H9 (cell line): ENCODE measurements around the gene CYSLTR2. TPM values are rescaled to one million over a fixed set of nuclear protein-coding genes. Genes with fewer than 3 reads are reported as not detected.

Experiments
- DNase-seq: peaks from one replicate; pipeline ENCODE4 v3.0.0-alpha.2; 2017
- H2AFZ ChIP-seq: one replicate; pipeline ENCODE4 v1.6.1; 2013; ENCODE audit warnings: mild to moderate bottlenecking, low read length, control low read depth, moderate library complexity
- H2AK5ac ChIP-seq: 2 replicates; pipeline ENCODE4 v1.6.1; 2013; ENCODE audit warnings: low read length, control low read depth, mixed read lengths; ENCODE audit not compliant: insufficient read length
- H2BK120ac ChIP-seq: one replicate; pipeline ENCODE4 v1.6.1; 2013; ENCODE audit warnings: low read depth, mild to moderate bottlenecking, low read length, control low read depth, inconsistent platforms; ENCODE audit not compliant: poor library complexity, severe bottlenecking
- H2BK12ac ChIP-seq: 2 replicates; pipeline ENCODE4 v1.6.1; 2013; ENCODE audit warnings: low read length, control low read depth, mixed read lengths, low read depth; ENCODE audit not compliant: insufficient read length
- H2BK15ac ChIP-seq: 2 replicates; pipeline ENCODE4 v1.6.1; 2013; ENCODE audit warnings: low read depth, low read length, control low read depth
- H2BK20ac ChIP-seq: one replicate; pipeline ENCODE4 v1.6.1; 2013; ENCODE audit warnings: low read depth, mild to moderate bottlenecking, low read length, control low read depth, inconsistent platforms; ENCODE audit not compliant: poor library complexity, severe bottlenecking
- H2BK5ac ChIP-seq: 2 replicates; pipeline ENCODE4 v1.6.1; 2013; ENCODE audit warnings: low read length, control low read depth, mixed read lengths; ENCODE audit not compliant: insufficient read length
- H3K14ac ChIP-seq: 2 replicates; pipeline ENCODE4 v1.6.1; 2013; ENCODE audit warnings: low read length, control low read depth; ENCODE audit not compliant: insufficient read depth
- H3K18ac ChIP-seq: 2 replicates; pipeline ENCODE4 v1.6.1; 2013; ENCODE audit warnings: low read depth, mild to moderate bottlenecking, mixed read lengths, low read length, control low read depth; ENCODE audit not compliant: insufficient read length
- H3K23ac ChIP-seq: 2 replicates; pipeline ENCODE4 v1.6.1; 2013; ENCODE audit warnings: low read length, control low read depth, mixed read lengths, low read depth; ENCODE audit not compliant: insufficient read length
- H3K23me2 ChIP-seq: 2 replicates; pipeline ENCODE4 v1.6.1; 2013; ENCODE audit warnings: low read depth, mild to moderate bottlenecking, mixed read lengths, low read length, control low read depth; ENCODE audit not compliant: insufficient read length, poor library complexity, severe bottlenecking
- H3K27ac ChIP-seq: 2 replicates; pipeline ENCODE4 v1.5.1; 2013; ENCODE audit warnings: low read length, control low read depth, mixed read lengths, low read depth; ENCODE audit not compliant: insufficient read length
- H3K27me3 ChIP-seq: 2 replicates; pipeline ENCODE4 v1.6.1; 2013; ENCODE audit warnings: low read length, control low read depth, inconsistent platforms; ENCODE audit not compliant: insufficient read depth
- H3K4ac ChIP-seq: 2 replicates; pipeline ENCODE4 v1.6.1; 2013; ENCODE audit warnings: low read depth, mild to moderate bottlenecking, control low read depth, inconsistent platforms, low read length, moderate library complexity
- H3K4me1 ChIP-seq: 2 replicates; pipeline ENCODE4 v1.6.1; 2013; ENCODE audit warnings: low read length, control low read depth, inconsistent platforms; ENCODE audit not compliant: insufficient read depth
- H3K4me2 ChIP-seq: 2 replicates; pipeline ENCODE4 v1.6.1; 2013; ENCODE audit warnings: low read length, control low read depth, mixed read lengths; ENCODE audit not compliant: insufficient read length, insufficient read depth
- H3K56ac ChIP-seq: 2 replicates; pipeline ENCODE4 v1.6.1; 2013; ENCODE audit warnings: low read depth, mild to moderate bottlenecking, mixed read lengths, low read length, control low read depth; ENCODE audit not compliant: insufficient read length
- H3K79me1 ChIP-seq: 2 replicates; pipeline ENCODE4 v1.6.1; 2013; ENCODE audit warnings: low read depth, mild to moderate bottlenecking, moderate library complexity, low read length, control low read depth, inconsistent platforms; ENCODE audit not compliant: insufficient read depth, poor library complexity, severe bottlenecking
- H3K79me2 ChIP-seq: 2 replicates; pipeline ENCODE4 v1.6.1; 2013; ENCODE audit warnings: low read length, control low read depth, inconsistent platforms; ENCODE audit not compliant: insufficient read depth
- H3K9ac ChIP-seq: 2 replicates; pipeline ENCODE4 v1.6.1; 2013; ENCODE audit warnings: low read length, control low read depth, mixed read lengths; ENCODE audit not compliant: insufficient read length; ENCODE audit errors: extremely low read depth
- H3K9me3 ChIP-seq: one replicate; pipeline ENCODE4 v1.6.1; 2013; ENCODE audit warnings: low read depth, low read length, inconsistent platforms; ENCODE audit not compliant: control insufficient read depth
- H3T11ph ChIP-seq: one replicate; pipeline ENCODE4 v1.6.1; 2013; ENCODE audit warnings: mild to moderate bottlenecking, low read length, control low read depth, inconsistent platforms
- H4K20me1 ChIP-seq: one replicate; pipeline ENCODE4 v1.6.1; 2013; ENCODE audit not compliant: control insufficient read depth, insufficient read length, insufficient read depth
- H4K5ac ChIP-seq: 2 replicates; pipeline ENCODE4 v1.6.1; 2013; ENCODE audit warnings: low read depth, mild to moderate bottlenecking, mixed read lengths, low read length, control low read depth; ENCODE audit not compliant: insufficient read length
- H4K8ac ChIP-seq: replicated peaks from 2 replicates; pipeline ENCODE4 v1.6.1; 2013; ENCODE audit warnings: low read length, control low read depth, mixed read lengths, low read depth; ENCODE audit not compliant: insufficient read length
- H4K91ac ChIP-seq: 2 replicates; pipeline ENCODE4 v1.6.1; 2013; ENCODE audit warnings: low read depth, mild to moderate bottlenecking, moderate library complexity, mixed read lengths, low read length, control low read depth; ENCODE audit not compliant: insufficient read length
- H3K27ac Mint-ChIP-seq, 3 experiments: 2 replicates in 2 of 3; 3 replicates in 1 of 3; pipeline ENCODE4 v1.8.0; 2020 to 2021; ENCODE audit warnings: mixed read lengths in 3 of 3, mild to moderate bottlenecking in 1 of 3, moderate library complexity in 1 of 3
- H3K27me3 Mint-ChIP-seq: 2 replicates; pipeline ENCODE4 v1.8.0; 2021; ENCODE audit warnings: low read depth, mild to moderate bottlenecking, moderate library complexity, mixed read lengths
- H3K36me3 Mint-ChIP-seq, 3 experiments: 2 replicates in 2 of 3; 3 replicates in 1 of 3; pipeline ENCODE4 v1.8.0; 2020 to 2021; ENCODE audit warnings: low read depth in 3 of 3, mixed read lengths in 3 of 3; ENCODE audit not compliant: insufficient read depth in 1 of 3
- H3K4me1 Mint-ChIP-seq, 2 experiments: 2 replicates each; pipeline ENCODE4 v1.8.0; 2020; ENCODE audit warnings: mixed read lengths in 2 of 2
- H3K4me3 Mint-ChIP-seq, 2 experiments: 2 replicates in 1 of 2; 3 replicates in 1 of 2; pipeline ENCODE4 v1.8.0; 2020 to 2021; ENCODE audit warnings: mild to moderate bottlenecking in 2 of 2, mixed read lengths in 2 of 2, moderate library complexity in 1 of 2
- H3K9me3 Mint-ChIP-seq, 2 experiments: 2 replicates in 1 of 2; 3 replicates in 1 of 2; pipeline ENCODE4 v1.8.0; 2020; ENCODE audit warnings: mild to moderate bottlenecking in 2 of 2, mixed read lengths in 2 of 2, moderate library complexity in 1 of 2
- CTCF ChIP-seq: fragments of 200-600 bp; sonication (generic); conservative IDR thresholded peaks from 3 replicates; pipeline ENCODE4 v1.8.0; 2021; ENCODE audit warnings: antibody characterized with exemption, mild to moderate bottlenecking
- WGBS: extraction: QIAGEN DNeasy Blood & Tissue Kit; methylation state at CpG from one replicate; pipeline ENCODE4 v1.1.7; 2013; ENCODE audit warnings: missing lambda C conversion rate, low lambda C conversion rate, mixed read lengths; ENCODE audit not compliant: insufficient read length; ENCODE audit errors: extremely low coverage; 5-methylcytosine and 5-hydroxymethylcytosine counted together
- total RNA-seq: library from RNA; stranded (reverse); gene quantifications from 2 replicates; pipeline ENCODE4 v1.2.1, GENCODE V29; 2021

Gene CYSLTR2
- total RNA-seq, 1 experiment from 2014 or later: not detected

GRCh38 chr13:48645845-48646244 is 7.9 kb upstream of the CYSLTR2 start:
- Histone ChIP-seq H3T11ph (no peak overlapping the region), H3K4me1 (no peaks in the 10 kb centered on the region), H3K56ac (no peak overlapping the region), H4K20me1 (no peaks in the 10 kb centered on the region), H3K23me2 (no peaks in the 10 kb centered on the region), H4K5ac (no peak overlapping the region), H3K27me3 (no peaks in the 10 kb centered on the region), H3K27ac (no peak overlapping the region), H3K4ac (no peak overlapping the region), H4K91ac (no peak overlapping the region), H3K14ac (no peak overlapping the region), H2BK20ac (no peak overlapping the region), H3K9ac (no peak overlapping the region), H2BK15ac (no peak overlapping the region), H3K9me3 (no peaks in the 10 kb centered on the region), H2AFZ (no peak overlapping the region), H3K79me1 (no peaks in the 10 kb centered on the region), H2BK5ac (no peak overlapping the region), H3K18ac (no peak overlapping the region), H2AK5ac (no peak overlapping the region), H3K4me2 (no peak overlapping the region), H3K79me2 (no peaks in the 10 kb centered on the region), H2BK120ac (no peak overlapping the region), H3K23ac (no peak overlapping the region), H4K8ac (no peak overlapping the region), H2BK12ac (no peak overlapping the region)
- no peaks in the 10 kb centered on the region for H3K36me3 Mint-ChIP-seq
- H3K27me3 Mint-ChIP-seq: no peaks in the 10 kb centered on the region
- no peak overlapping the region for H3K4me3 Mint-ChIP-seq
- H3K9me3 Mint-ChIP-seq: no peaks in the 10 kb centered on the region
- no CpG with 5 or more reads among the region's 3 CpGs for WGBS
- H3K27ac Mint-ChIP-seq: no peak overlapping the region
- no peak for DNase-seq
- H3K4me1 Mint-ChIP-seq: no peaks in the 10 kb centered on the region
- TF ChIP-seq CTCF: no peak
